GM18519 (cell line): ENCODE results near the gene ADD3.

Source experiments
- ATAC-seq: cut with Tn5 transposase; IDR thresholded peaks from one replicate; pipeline ENCODE4 v1.9.1; 2021; ENCODE audit warnings: mild to moderate bottlenecking, moderate library complexity; ENCODE audit not compliant: unreplicated experiment, low FRiP score

ADD3 gene

GRCh38 chr10:110057456-110057855 is 49.7 kb downstream of the ADD3 start:
- ATAC-seq: no peak

- ATAC-seq: no peak
These were observed 50.4 kb downstream of the ADD3 start for GRCh38 chr10:110058212-110058611.

GRCh38 chr10:110059925-110060324 is 52.1 kb downstream of the ADD3 start:
- no peak for ATAC-seq

GRCh38 chr10:110061687-110062086 is 53.9 kb downstream of the ADD3 start:
- ATAC-seq: no peak

GRCh38 chr10:110065269-110065668 is 57.5 kb downstream of the ADD3 start:
- ATAC-seq: no peak

- ATAC-seq: peak; percentile 31
These were observed 60.4 kb downstream of the ADD3 start for GRCh38 chr10:110067960-110068770.

GRCh38 chr10:110068780-110069179 is 61.0 kb downstream of the ADD3 start:
- ATAC-seq: no peak

GRCh38 chr10:110069502-110069982 is 61.8 kb downstream of the ADD3 start:
- peak; percentile 86 for ATAC-seq

- no peak for ATAC-seq
These were observed 66.1 kb downstream of the ADD3 start for GRCh38 chr10:110073896-110074295.

GRCh38 chr10:110074298-110074697 is 66.5 kb downstream of the ADD3 start:
- no peak for ATAC-seq

GRCh38 chr10:110074758-110075671 is 67.2 kb downstream of the ADD3 start:
- ATAC-seq: no peak

GRCh38 chr10:110075686-110076085 is 67.9 kb downstream of the ADD3 start:
- ATAC-seq: no peak

GRCh38 chr10:110076559-110077318 is 69.0 kb downstream of the ADD3 start:
- peak; percentile 74 for ATAC-seq

- no peak for ATAC-seq
These were observed 69.8 kb downstream of the ADD3 start for GRCh38 chr10:110077436-110078130.

- no peak for ATAC-seq
These were observed 70.5 kb downstream of the ADD3 start for GRCh38 chr10:110078317-110078716.

GRCh38 chr10:110081911-110082310 is 74.1 kb downstream of the ADD3 start:
- ATAC-seq: no peak

GRCh38 chr10:110083884-110084283 is 76.1 kb downstream of the ADD3 start:
- no peak for ATAC-seq

- ATAC-seq: no peak
These were observed 79.9 kb downstream of the ADD3 start for GRCh38 chr10:110087682-110088081.

- ATAC-seq: no peak
These were observed 80.8 kb downstream of the ADD3 start for GRCh38 chr10:110088367-110089104.
